ENCODE results near the gene ATCAY.
"Not testable (repeated sequence)": the region's sequence is repeated elsewhere in the genome, so short reads cannot be mapped to it uniquely, and the experiment has no call there.

ATCAY gene

DNA sequence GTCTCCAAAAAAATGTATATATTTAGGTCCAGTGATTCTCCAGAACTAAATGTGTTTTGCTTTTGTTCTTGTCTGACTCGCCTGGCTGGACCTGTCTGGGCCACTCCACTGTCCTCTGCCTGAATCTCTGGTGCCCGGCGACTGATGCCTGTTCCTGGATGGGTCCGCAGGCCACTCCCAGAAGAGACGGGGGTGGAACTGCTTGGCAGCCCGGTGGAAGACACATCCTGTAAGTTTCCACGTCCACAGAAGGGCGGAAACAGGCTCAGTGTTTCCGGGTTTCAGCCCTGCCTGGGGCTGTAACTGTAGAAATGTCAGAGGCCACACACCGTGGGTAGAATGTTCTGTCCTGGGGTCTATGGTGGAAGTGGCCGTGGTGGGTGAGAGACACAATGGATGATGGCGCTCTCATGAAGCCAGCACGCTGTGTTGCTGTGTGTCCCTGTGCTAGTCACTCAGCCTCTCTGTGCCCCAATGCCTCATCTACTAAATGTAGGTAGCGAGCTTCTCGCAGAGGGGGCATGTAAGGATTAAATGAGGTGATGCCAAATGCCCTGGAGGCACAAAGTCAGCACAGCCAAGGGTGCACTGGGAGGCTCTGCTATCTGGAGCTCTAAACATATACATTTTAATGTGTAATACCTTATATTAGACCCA is 22.0 kb downstream of the ATCAY start:
- DNase-seq (ENCODE audit: low read depth in 2 of 2): no peak

DNA sequence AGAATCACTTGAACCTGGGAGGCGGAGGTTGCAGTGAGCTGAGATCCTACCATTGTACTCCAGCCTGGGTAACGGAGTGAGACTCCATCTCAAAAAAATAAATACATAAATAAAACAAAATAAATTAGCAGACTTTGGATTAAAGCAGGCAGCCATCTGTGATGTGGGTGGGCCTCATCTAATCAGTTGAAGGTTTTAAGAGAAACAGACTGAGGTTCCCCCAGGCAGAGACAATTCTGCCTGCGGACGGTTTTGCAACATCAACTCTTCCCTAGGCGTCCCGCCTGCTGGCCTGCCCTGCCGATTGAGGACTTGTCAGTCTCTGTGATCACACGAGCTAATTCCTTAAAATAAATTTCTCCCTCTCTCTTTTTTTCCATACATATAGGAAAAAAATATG is 23.7 kb downstream of the ATCAY start:
- no peak for DNase-seq (ENCODE audit: low read depth in 2 of 2)

DNA sequence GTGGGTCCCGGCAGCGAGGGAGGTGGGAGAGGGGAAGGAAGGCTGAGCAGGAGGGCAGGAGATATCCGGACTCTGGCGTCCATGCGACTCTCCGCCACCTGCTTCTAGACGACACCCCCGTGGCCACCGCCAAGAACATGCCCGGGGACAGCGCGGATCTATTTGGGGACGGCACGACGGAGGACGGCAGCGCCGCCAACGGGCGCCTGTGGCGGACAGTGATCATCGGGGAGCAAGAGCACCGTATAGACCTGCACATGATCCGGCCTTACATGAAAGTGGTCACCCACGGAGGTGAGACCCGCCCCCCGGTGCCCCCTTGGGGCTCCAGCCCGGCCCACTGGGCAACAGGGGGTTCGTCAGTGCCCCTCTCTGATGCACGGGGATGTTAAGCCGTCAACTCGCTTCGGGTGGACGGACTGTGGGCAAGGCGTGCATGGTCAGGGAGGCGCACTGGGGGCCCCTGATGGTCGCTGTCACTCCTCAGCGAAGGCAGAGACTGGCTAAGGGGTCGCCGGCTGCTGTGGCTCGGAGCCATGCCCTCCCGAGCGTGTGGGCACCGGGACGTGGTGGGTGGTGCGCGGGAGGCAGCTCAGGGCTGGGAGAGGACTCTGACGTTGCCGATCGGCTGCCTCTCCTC is 27.3 kb downstream of the ATCAY start:
- DNase-seq (ENCODE audit: low read depth in 2 of 2): no peak

DNA sequence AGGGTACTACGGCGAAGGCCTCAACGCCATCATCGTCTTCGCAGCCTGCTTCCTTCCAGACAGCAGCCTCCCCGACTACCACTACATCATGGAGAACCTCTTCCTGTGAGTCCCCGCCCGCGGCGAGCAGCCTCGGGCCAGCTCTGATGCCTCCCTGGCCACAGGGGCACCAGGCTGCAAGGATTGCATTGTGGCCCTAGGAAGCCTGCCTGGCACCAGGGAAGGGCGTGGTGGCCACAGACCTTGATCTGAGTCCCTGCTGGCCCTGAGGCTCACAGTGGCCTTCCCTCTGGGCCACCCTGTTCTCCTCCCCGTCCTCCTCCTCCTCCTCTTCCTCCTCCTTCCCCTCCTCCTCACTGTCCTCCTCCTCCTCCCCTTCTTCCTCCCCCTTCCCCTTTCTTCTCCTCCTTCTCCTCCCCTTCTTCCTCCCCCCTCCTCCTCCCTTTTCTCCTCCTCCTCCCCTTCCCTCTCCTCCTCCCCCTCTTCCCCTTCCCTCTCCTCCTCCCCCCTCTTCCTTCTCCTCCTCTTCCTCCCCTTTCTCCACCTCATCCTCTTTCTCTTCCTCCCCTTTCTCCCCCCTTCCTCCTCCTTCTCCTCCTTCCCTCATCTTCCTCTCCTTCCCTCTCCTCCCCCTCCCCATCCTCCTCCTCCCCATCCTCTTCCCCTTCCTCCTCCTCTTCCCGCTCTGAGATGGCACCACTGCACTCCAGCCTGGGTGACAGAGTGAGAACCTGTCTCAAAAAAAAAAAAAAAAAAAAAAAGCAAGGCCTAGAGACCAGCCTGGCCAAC is 28.0 kb downstream of the ATCAY start:
- DNase-seq (ENCODE audit: low read depth in 2 of 2): no peak

DNA sequence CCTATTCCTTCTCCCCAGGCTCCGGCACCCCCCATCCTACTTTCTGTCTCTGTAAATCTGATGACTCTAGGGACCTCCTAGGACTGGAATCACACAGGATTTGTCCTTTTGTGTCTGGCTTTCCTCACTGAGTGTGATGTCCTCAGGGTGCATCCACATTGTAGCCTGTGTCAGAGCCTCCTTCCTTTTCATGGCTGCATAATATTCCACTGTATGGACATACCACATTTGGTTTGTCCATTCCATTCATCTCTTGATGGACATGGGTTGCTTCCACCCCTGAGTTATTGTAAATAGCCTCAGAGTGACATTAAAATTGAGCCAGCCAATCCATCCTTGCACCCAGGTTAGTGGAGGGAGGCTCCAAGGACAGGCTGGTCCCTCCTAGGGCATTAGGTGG is 29.6 kb downstream of the ATCAY start:
- DNase-seq (ENCODE audit: low read depth in 2 of 2): no peak

DNA sequence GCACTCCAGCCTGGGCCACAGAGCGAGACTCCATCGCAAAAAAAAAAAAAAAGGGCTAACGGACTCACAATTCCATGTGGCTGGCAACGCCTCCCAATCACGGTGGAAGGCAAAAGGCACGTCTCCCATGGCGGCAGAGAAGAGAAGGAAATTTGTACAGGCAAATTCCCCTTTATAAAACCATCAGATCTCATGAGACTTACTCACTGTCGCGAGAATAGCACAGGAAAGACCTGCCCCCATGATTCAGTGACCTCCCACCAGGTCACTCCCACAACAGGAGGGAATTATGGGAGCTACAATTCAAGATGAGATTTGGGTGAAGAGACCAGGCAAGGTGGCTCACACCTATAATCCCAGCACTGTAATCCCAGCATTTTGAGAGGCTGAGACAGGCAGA is 33.7 kb downstream of the ATCAY start:
- DNase-seq (ENCODE audit: low read depth in 2 of 2): no peak

DNA sequence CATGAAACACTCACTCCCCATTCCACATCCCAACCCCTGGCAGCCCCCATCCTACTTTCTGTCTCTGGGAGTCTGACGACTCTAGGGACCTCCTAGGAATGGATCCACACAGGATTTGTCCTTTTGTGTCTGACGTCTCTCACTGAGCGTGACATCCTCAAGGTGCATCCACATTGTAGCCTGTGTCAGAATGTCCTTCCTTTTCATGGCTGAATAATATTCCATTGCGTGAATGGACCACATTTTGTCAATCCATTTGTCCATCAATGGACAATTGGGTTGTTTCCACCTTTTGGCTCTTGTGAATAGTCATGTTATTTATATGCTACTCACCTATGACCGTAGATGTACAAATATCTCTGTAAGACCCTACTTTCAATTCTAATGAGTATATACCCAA is 35.5 kb downstream of the ATCAY start:
- no peak for DNase-seq (ENCODE audit: low read depth in 2 of 2)

DNA sequence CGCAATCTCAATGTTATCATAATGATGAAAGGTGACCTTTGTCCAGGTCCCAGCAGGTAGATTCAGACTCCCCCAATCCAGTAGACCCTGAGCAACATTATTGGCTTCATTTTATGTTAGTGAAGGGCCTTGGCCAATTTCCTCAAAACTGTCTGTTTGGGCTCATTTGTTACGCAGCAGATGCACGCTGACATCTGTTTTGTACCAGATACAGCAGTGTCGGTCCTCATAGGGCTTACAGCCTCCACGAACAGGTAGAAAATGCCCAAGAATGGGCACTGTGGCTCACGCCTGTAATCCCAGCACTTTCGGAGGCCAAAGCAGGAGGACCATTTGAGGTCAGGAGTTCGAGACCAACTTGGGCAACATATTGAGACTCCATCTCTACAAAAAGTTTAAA is 39.3 kb downstream of the ATCAY start:
- no peak for DNase-seq (ENCODE audit: low read depth in 2 of 2)

DNA sequence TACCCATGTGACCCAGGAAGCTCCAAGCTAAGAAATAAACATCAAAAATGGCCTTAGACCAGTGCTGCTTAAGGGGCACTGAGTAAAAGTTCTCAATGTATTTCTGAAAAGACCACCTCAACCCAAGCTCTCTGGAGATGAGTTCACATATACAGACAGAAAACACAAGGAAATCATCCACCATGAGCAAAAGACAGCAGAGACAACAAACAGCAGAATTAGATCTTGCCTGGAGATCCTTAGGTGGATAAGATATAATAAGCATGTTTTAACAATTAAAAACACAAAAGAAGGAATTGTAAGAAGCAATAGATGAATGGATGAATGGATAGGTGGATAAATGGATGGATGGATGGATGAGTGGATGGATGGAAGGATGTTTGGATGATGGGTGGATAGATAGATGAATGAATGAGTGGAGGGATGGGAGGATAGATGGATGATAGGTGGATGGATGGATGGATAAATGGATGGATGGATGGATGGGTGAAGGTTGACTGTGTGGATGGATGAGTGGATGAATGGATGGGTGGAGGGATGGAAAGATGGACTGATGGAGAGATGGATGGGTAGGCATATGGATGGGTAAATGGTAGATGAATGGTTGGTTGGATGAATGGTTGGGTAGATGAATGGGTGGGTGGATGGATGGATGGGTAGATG is 42.7 kb downstream of the ATCAY start:
- no peak for DNase-seq (ENCODE audit: low read depth in 2 of 2)

DNA sequence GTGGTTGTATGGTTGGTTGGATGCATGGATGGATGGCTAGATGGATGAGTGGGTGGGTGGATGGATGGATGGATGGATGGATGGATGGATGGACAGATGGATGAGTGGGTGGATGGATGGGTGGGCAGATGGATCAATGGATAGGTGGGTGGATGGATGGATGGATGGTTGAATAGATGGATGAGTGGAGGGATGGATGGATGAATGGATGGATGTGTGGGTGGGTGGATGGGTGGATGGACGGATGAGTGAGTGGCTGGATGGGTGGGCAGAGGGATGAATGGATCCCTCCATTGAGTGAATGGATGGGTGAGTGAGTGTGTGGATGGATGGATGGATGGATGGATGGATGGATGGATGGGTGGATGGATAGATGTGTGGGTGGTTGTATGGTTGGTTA is 43.4 kb downstream of the ATCAY start:
- no peak for DNase-seq (ENCODE audit: low read depth in 2 of 2)

DNA sequence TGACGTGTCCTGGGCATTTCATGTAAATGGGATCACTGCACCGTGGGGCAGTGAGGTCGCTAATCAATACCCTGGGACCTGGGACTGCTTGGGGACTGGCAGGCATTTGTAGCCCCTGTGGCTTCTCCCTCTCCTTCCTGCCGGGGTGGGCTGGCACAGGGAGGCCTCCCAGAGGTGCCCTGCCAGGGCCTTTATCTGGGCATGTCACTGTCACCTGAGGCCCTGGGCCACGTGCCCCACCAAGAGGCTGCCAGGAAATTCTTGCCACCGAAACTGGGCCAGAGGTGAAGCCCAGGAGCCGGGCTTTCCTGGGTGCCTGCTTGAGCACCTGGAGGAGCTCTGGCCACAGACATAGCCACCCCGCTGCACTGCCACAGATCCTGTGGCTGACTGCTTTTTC is 50.6 kb downstream of the ATCAY start:
- no peak for DNase-seq (ENCODE audit: low read depth in 2 of 2)

DNA sequence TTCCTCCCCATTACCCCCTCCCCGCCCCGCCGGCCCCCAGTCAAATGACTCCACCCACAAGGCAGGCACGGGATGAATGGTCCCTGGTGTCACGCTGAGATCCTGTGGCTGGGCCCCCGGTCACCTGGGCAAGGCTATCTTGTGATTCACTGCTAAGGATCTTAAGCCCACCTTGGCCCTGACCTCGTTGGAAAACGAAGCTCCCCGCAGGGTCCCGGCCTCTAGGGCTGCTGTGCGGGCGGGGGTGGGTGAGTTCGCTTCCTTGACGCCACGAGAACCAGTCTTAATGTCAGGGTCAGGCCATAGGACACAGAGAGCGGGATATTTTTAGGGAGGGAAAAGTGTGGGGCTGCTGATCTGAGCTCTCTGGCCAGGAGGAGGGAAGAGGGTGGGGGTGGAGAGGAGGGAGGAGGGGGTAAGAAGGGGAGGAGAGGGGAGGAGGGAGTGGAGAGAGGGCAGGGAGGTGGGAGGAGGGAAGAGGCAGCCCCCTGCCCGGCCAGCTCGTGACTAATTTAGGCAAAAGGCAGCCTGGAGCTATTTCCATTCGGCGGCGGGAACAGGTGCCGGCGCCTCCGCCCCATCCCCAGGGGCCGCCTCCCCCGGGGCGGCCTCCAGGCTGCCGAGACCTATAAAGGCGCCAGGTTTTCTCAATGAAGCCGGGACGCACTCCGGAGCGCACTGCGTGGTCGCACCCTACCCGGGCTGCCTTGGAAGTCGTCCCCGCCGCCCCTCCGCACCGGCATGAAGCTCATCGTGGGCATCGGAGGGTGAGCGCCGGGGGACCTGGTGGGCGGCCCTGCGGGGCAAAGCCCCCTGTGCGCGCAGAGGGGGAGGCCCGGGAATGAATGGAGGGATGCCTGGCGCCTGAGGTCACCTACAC is 52.7 kb downstream of the ATCAY start, which contains the start of gene NMRK2:
Gene NMRK2, plus strand, starts transcription at position 139 of the 880 bp plus-strand sequence. Its CDS starts 603 bp downstream, at position 742.
- DNase-seq (ENCODE audit: low read depth in 2 of 2): no peak

DNA sequence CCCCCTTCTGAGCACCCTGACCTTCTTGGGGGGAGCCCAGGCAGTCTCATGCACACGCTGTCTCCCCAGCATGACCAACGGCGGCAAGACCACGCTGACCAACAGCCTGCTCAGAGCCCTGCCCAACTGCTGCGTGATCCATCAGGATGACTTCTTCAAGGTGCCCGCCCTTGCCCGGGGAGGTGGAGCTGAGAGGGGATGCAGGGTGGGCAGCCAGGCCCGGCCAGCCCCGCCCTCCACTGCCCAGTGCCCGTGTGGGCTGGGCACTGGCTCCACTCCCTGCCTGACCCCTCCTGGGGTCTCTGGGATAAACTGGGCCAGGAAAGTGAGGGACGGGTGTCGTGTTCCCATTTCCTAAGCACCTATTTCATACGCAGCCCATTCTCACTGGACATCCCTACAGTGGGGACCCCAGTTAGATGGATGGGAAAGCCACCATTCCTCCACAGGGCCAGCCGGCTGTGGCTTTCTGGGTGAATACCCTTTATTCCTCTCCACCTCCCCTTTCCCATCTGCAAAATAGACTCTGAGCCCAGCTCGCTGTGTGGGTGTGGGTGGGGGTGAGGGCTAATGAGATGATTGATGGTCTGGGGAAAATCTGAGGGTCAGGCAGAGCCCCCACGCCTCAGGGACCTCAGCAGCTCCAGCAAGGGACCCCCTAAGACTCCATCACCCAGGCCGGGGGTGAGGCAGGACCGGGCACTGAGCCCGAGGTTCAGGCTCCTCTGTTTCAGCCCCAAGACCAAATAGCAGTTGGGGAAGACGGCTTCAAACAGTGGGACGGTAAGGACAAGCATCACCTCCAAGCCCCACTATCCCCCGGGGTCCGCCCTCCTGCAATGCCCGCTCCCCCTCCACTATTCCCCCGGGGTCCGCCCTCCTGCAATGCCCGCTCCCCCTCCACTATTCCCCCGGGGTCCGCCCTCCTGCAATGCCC is 56.3 kb downstream of the ATCAY start:
- no peak for DNase-seq (ENCODE audit: low read depth in 2 of 2)

DNA sequence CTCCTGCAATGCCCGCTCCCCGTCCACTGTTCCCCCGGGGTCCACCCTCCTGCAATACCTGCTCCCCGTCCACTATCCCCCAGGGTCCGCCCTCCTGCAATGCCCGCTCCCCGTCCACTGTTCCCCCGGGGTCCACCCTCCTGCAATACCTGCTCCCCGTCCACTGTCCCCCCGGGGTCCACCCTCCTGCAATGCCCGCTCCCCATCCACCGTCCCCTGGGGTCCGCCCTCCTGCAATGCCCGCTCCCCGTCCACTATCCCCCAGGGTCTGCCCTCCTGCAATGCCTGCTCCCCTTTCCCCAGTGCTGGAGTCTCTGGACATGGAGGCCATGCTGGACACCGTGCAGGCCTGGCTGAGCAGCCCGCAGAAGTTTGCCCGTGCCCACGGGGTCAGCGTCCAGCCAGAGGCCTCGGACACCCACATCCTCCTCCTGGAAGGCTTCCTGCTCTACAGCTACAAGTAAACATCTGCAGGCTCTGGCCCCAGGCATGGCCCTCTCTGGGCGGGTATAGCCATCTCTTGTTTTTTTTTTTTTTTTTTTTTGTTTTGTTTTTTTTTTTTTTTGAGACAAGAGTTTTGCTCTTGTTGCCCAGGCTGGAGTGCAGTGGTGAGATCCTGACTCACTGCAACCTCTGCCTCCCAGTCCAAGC is 57.9 kb downstream of the ATCAY start:
- not testable (repeated sequence) for DNase-seq (ENCODE audit: low read depth in 2 of 2)

DNA sequence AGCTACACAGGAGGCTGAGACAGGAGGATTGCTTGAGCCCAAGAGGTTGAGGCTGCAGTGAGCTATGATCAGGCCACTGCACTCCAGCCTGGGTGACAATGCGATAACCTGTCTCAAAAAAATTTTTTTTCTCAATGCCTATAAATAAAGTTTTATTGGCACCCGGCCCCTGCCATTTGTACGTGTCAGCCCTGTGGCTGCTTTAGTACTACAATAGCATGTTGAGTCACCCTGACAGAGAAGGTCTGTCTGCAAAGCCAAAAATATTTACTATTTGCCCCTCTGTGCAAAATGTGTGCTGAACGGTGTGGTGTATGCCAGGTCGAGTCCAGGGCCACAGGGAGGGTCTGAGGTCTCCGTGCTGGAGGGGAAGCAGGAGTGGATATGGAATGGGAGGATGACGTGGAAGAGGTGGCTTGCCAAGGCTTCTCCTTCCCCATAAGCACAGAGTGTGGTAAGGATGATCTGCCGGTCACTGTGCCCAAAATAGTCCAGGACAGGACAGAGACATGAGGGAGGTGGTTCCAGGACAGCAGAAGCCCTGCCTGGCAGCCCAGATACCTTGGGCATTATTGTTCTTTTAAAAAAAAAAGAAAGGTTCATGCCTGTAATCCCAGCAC is 62.4 kb downstream of the ATCAY start:
- no peak for DNase-seq (ENCODE audit: low read depth in 2 of 2)

DNA sequence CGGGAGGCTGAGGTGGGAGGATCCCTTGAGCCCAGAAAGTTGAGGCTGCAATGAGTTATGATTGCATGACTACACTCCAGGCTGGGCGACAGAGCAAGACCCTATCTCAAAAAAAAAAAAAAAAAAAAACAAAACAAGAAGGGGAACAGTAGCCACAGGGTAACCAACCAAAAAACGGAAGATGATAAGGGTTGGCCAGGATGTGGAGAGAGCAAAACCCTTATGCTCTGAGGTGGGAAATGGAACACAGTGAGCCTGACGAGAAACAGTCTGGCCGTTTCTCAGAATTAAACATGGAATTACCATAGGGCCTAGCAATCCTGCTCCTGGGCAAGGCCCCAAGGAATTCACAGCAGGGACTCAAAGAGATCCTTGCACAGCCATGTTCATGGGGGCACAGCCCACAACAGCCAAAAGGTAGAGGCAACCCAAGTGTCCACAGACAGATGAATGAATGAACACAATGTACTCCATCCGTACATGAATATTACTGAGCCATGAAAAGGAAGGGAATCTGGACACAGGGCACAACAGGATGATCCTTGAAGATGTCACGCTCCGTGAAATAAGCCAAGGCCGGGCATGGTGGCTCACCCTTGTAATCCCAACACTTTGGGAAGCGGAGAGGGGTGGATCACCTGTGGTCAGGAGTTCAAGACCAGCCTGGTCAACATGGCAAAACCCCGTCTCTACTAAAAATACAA is 63.7 kb downstream of the ATCAY start:
- no peak for DNase-seq (ENCODE audit: low read depth in 2 of 2)

DNA sequence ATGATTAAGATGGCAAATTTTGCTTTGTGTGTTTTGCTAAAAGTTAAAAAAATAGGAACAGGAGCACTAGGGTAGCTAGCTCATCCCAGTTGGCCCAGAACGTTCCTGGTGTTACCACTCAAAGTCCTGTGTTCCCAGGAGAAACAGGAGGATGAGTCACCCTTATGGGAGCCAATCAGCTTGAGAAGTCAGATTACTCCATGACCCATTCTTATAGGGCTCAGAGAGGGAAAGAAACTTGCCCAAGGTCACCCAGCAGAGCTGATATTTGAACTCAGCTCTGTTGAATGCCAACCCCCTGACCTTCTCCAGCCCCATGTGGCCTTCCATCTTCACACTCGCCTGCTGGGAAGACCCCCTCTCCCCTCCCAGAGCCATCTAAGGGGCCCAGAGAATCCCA is 65.4 kb downstream of the ATCAY start:
- no peak for DNase-seq (ENCODE audit: low read depth in 2 of 2)

DNA sequence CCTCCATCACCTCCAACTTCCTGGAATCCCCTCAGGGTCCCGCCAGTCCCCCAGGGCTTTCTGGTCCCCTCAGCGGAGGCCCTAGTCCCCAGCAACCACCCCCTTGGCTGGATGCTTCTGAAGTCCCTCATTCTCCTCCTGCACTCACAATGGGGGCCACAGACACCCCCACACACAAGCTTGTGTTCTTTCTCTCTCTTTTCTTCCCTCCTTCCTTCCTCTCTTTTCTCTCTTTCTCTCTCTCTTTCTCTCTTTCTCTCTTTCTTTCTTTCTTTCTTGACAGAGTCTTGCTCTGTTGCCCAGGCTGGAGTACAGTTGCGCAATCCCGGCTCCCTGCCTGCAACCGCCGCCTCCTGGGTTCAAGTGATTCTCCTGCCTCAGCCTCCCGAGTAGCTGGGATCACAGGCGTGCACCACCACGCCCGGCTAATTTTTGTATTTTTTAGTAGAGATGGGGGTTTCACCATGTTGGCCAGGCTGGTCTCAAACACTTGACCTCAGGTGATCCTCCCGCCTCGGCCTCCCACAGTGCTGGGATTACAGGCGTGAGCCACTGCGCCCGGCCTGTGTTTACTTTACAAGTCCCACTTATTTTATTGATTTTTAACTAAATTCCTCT is 66.9 kb downstream of the ATCAY start:
- not testable (repeated sequence) for DNase-seq (ENCODE audit: low read depth in 2 of 2)
